ENCODE results near the gene CTTNBP2. TPM values are rescaled to one million over a fixed set of nuclear protein-coding genes. Genes with fewer than 3 reads are reported as not detected.

Gene CTTNBP2
- total RNA-seq, 1 donor from 2014 or later: 9.9 TPM

DNA sequence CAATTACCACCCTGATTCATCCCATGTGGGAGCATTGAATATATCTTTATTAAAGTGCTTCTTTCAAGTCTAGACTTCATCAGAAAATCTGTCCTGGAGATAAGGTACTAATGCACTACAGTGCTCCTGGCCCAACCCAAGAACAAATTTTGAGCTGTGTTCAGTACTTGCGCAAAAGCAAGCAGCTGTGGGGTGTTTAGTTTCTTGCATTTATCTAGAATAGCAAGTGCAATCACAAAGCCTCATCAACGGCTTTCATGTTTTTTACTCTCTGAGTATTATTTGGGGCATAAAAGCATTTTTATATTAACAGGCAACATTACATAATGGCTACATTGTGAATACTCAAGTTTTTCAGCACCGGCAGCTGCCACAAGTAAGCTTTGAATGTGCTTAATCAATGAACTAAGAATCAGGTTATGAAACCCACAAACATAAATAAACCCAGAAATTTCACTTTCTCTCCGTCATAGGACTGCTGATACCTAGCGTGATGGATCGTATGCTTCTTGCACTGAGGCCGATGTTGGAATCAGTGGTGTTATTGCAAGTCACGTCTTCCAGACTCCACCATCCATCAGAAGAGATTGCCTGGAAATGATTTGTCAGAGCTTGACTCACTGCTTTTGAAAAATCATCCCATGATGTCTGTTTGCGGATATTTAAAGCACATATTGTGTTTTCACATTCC is 113.1 kb downstream of the CTTNBP2 start:
- no peak overlapping the region for H3K4me3 Mint-ChIP-seq
- H3K27ac Mint-ChIP-seq (ENCODE audit: unreplicated experiment): no peak overlapping the region
- H3K9me3 Mint-ChIP-seq: no peaks in the 10 kb centered on the region
- no peak for DNase-seq (ENCODE audit: low read depth, low spot score)
- peaks cover 7% of the 10 kb centered on the region for H3K4me1 Mint-ChIP-seq
- H3K27me3 Mint-ChIP-seq (ENCODE audit: low read depth): no peaks in the 10 kb centered on the region
- no peak for TF ChIP-seq CTCF (conservative IDR thresholded peaks at IDR 0.05)
- H3K36me3 Mint-ChIP-seq (ENCODE audit: low read depth): peaks cover 17% of the 10 kb centered on the region

GRCh38 chr7:117757440-117757839 is 115.8 kb downstream of the CTTNBP2 start:
- TF ChIP-seq CTCF (conservative IDR thresholded peaks at IDR 0.05): no peak
- Mint-ChIP-seq H3K27ac (ENCODE audit: unreplicated experiment) (no peak overlapping the region), H3K4me1 (peaks cover 13% of the 10 kb centered on the region), H3K9me3 (no peaks in the 10 kb centered on the region), H3K4me3 (no peak overlapping the region), H3K27me3 (ENCODE audit: low read depth) (peaks cover 3% of the 10 kb centered on the region), H3K36me3 (ENCODE audit: low read depth) (peaks cover 22% of the 10 kb centered on the region)
- DNase-seq (ENCODE audit: low read depth, low spot score): no peak

DNA sequence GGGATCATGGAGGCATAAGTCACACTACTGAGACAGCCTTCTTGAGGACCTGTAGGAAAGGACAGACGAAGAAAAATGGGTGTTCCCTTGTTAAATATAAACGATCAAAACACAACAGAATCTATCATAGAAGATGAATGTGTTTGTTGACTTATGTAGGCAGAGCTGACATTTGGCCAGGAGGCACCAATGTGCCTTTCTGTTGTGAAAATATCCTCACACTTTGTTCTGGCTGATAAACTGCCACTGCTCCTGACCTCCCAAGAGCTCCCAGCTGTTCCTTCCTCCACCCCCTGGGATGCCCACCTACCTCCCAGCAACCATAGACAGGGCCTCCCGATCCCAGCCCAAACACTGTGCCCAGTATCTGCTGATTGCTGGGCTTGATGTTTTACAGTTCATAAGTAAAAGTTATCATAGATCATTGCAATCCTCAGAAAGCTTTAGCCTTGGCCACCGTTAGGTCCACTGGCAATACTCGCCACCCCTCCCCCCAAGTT is 116.6 kb downstream of the CTTNBP2 start:
- no peak overlapping the region for H3K4me3 Mint-ChIP-seq
- peaks cover 13% of the 10 kb centered on the region for H3K4me1 Mint-ChIP-seq
- H3K36me3 Mint-ChIP-seq (ENCODE audit: low read depth): peaks cover 22% of the 10 kb centered on the region
- DNase-seq (ENCODE audit: low read depth, low spot score): no peak
- no peak for TF ChIP-seq CTCF (conservative IDR thresholded peaks at IDR 0.05)
- H3K27me3 Mint-ChIP-seq (ENCODE audit: low read depth): peaks cover 3% of the 10 kb centered on the region
- no peak overlapping the region for H3K27ac Mint-ChIP-seq (ENCODE audit: unreplicated experiment)
- H3K9me3 Mint-ChIP-seq: no peaks in the 10 kb centered on the region

GRCh38 chr7:117755136-117755535 is 118.1 kb downstream of the CTTNBP2 start:
- peaks cover 22% of the 10 kb centered on the region for H3K36me3 Mint-ChIP-seq (ENCODE audit: low read depth)
- no peaks in the 10 kb centered on the region for H3K9me3 Mint-ChIP-seq
- H3K4me3 Mint-ChIP-seq: no peak overlapping the region
- no peak overlapping the region for H3K27ac Mint-ChIP-seq (ENCODE audit: unreplicated experiment)
- TF ChIP-seq CTCF (conservative IDR thresholded peaks at IDR 0.05): no peak
- DNase-seq (ENCODE audit: low read depth, low spot score): no peak
- peaks cover 3% of the 10 kb centered on the region for H3K27me3 Mint-ChIP-seq (ENCODE audit: low read depth)
- H3K4me1 Mint-ChIP-seq: peaks cover 23% of the 10 kb centered on the region

- Mint-ChIP-seq H3K36me3 (ENCODE audit: low read depth) (peaks cover 18% of the 10 kb centered on the region), H3K4me3 (no peak overlapping the region), H3K27ac (ENCODE audit: unreplicated experiment) (no peak overlapping the region), H3K9me3 (no peaks in the 10 kb centered on the region), H3K27me3 (ENCODE audit: low read depth) (peaks cover 3% of the 10 kb centered on the region), H3K4me1 (peaks cover 23% of the 10 kb centered on the region)
- no peak for DNase-seq (ENCODE audit: low read depth, low spot score)
- TF ChIP-seq CTCF (conservative IDR thresholded peaks at IDR 0.05): no peak
Measured at GRCh38 chr7:117751775-117752174, 121.5 kb downstream of the CTTNBP2 start.
